ENCODE measurements around the gene WDR89. TPM values are rescaled to one million over a fixed set of nuclear protein-coding genes. Genes with fewer than 3 reads are reported as not detected.

The WDR89 gene
- total RNA-seq, 4 donors from 2014 or later, result 5.9 to 18.8 (median 12.5) TPM

DNA sequence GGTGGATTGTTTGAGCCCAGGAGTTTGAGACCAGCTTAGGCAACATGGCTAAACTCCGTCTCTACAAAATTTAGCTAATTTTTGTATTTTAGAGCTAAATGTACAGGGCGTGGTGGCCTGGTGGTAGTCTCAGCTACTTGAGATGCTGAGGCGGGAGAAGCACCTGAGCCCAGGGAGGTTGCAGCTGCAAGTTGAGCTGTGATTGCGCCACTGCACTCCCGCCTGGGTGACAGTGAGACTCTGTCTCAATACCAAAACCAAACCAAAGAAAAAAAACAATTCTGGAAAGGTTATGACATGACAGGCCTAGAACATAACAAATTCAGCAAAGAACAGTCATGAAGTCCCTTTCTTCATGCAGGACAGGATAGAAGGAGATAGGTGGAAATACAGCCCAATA is 25.7 kb downstream of the WDR89 start:
- H3K4me3 ChIP-seq, result no peak overlapping the region
- H3K9me3 ChIP-seq, result no peaks in the 10 kb centered on the region
- peaks cover 0 to 10% (median 0%) of the 10 kb centered on the region in 3 donors for H3K4me1 ChIP-seq
- H3K27me3 ChIP-seq, result no peaks in the 10 kb centered on the region
- H3K36me3 ChIP-seq, result peaks cover 0 to 6% of the 10 kb centered on the region in 2 donors
- no peak for ATAC-seq
- H3K27ac ChIP-seq, result no peak overlapping the region
- TF ChIP-seq CTCF (IDR thresholded peaks at IDR 0.05), result no peak
- TF ChIP-seq POLR2A (IDR thresholded peaks at IDR 0.05), result no peak
- TF ChIP-seq POLR2AphosphoS5 (IDR thresholded peaks at IDR 0.05), result no peak
- no peak for TF ChIP-seq EP300 (IDR thresholded peaks at IDR 0.05)
- WGBS, 2 donors (ENCODE audit: low coverage in 1 of 2), result 97 to 100% methylated on average over 3 to 4 of the region's 5 CpGs

GRCh38 chr14:63614679-63615363 is 26.9 kb downstream of the WDR89 start:
- Histone ChIP-seq H3K4me1 (peaks cover 0 to 10% (median 0%) of the 10 kb centered on the region in 3 donors), H3K36me3 (no peaks in the 10 kb centered on the region), H3K27me3 (no peaks in the 10 kb centered on the region), H3K9me3 (no peaks in the 10 kb centered on the region), H3K4me3 (no peak overlapping the region), H3K27ac (no peak overlapping the region)
- WGBS, 2 donors (ENCODE audit: low coverage in 1 of 2), result 22 to 40% methylated on average over 4 of the region's 4 CpGs
- TF ChIP-seq POLR2AphosphoS5 (IDR thresholded peaks at IDR 0.05), result no peak
- TF ChIP-seq POLR2A (IDR thresholded peaks at IDR 0.05), result no peak
- no peak for TF ChIP-seq CTCF (IDR thresholded peaks at IDR 0.05)
- no peak for TF ChIP-seq EP300 (IDR thresholded peaks at IDR 0.05)
- no peak for ATAC-seq

DNA sequence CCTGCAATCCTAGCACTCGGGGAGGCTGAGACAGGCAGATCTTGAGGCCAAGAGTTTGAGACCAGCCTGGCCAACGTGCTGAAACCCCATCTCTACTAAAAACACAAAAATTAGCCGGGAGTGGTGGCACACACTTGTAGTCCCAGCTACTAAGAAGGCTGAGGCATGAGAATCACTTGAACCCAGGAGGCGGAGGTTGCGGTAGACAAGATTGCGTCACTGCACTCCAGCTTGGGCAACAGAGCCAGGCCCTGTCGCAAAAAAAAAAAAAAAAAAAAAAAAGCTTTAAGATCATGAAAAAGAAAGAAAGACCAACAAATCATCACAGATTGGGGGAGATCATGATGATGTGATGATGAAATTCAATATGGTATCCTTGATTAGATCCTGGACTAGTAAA is 30.6 kb downstream of the WDR89 start:
- TF ChIP-seq CTCF (IDR thresholded peaks at IDR 0.05) (no peak), POLR2AphosphoS5 (IDR thresholded peaks at IDR 0.05) (no peak), POLR2A (IDR thresholded peaks at IDR 0.05) (no peak), EP300 (IDR thresholded peaks at IDR 0.05) (no peak)
- Histone ChIP-seq H3K4me3 (no peak overlapping the region), H3K36me3 (no peaks in the 10 kb centered on the region), H3K27ac (no peak overlapping the region), H3K27me3 (no peaks in the 10 kb centered on the region), H3K9me3 (no peaks in the 10 kb centered on the region), H3K4me1 (peaks cover 0 to 10% (median 0%) of the 10 kb centered on the region in 3 donors)
- ATAC-seq, result no peak
- WGBS, 2 donors (ENCODE audit: low coverage in 1 of 2), result 100% methylated on average over 1 to 4 of the region's 7 CpGs

- TF ChIP-seq CTCF (IDR thresholded peaks at IDR 0.05) (no peak), EP300 (IDR thresholded peaks at IDR 0.05) (no peak), POLR2AphosphoS5 (IDR thresholded peaks at IDR 0.05) (no peak), POLR2A (IDR thresholded peaks at IDR 0.05) (no peak)
- WGBS, 2 donors (ENCODE audit: low coverage in 1 of 2), result 86 to 87% methylated on average over 9 of the region's 10 CpGs
Measured at GRCh38 chr14:63605041-63605532, 36.6 kb downstream of the WDR89 start.

DNA sequence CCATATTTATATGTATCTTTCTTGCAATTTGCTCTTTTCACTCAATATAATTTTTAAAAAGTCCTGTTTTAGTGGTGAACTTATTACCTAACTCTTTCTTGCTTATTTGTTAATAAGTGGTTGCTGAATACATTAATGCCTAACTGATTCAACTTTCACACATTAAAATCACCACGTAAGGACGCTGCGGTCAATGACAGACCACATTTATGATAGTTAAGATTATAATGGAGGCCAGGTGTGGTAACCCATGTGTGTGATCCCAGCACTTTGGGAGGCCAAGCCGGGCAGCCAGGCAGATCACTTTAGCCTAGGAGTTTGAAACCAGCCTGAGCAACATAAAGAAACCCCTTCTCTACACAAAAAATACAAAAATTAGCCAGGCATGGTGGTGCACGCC is 37.0 kb downstream of the WDR89 start:
- no peaks in the 10 kb centered on the region for H3K9me3 ChIP-seq
- H3K4me1 ChIP-seq, result no peaks in the 10 kb centered on the region
- H3K27ac ChIP-seq, result no peak overlapping the region
- no peak for TF ChIP-seq CTCF (IDR thresholded peaks at IDR 0.05)
- no peak for TF ChIP-seq POLR2A (IDR thresholded peaks at IDR 0.05)
- no peak for TF ChIP-seq POLR2AphosphoS5 (IDR thresholded peaks at IDR 0.05)
- no peak for TF ChIP-seq EP300 (IDR thresholded peaks at IDR 0.05)
- no peak for ATAC-seq
- peaks cover 0 to 20% of the 10 kb centered on the region in 2 donors for H3K36me3 ChIP-seq
- WGBS, 2 donors (ENCODE audit: low coverage in 1 of 2), result 86 to 96% methylated on average over 4 of the region's 5 CpGs
- no peak overlapping the region for H3K4me3 ChIP-seq
- no peaks in the 10 kb centered on the region for H3K27me3 ChIP-seq

More at GRCh38 chr14:63605041-63605532, 36.6 kb downstream of the WDR89 start:
- Histone ChIP-seq H3K27ac (no peak overlapping the region), H3K4me3 (no peak overlapping the region), H3K27me3 (no peaks in the 10 kb centered on the region), H3K4me1 (no peaks in the 10 kb centered on the region), H3K36me3 (peaks cover 0 to 17% of the 10 kb centered on the region in 2 donors), H3K9me3 (no peaks in the 10 kb centered on the region)
- no peak for ATAC-seq
